Measurements from ENCODE around the gene SLC35E1.
"Not testable (repeated sequence)": the region's sequence is repeated elsewhere in the genome, so short reads cannot be mapped to it uniquely, and the experiment has no call there.

Gene SLC35E1

GRCh38 chr19:16544473-16545231, 27.6 kb downstream of the SLC35E1 start:
- no peak for DNase-seq (ENCODE audit: low read depth in 2 of 2)

DNA sequence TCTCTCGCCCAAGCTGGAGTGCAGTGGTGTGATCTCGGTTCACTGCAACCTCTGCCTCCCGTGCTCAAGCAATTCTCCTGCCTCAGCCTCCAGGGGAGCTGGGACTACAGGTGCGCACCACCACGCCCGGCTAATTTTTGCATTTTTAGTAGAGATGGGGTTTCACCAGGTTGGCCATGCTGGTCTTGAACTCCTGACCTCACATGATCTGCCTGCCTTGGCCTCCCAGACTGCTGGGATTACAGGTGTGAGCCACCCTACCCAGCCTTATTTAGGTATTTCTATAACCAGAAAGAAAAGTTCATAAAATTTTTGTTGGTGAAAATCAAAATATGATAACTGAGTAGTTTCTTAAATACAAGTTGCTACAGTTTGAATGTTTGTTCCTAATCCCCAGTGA, 28.5 kb downstream of the SLC35E1 start:
- DNase-seq (ENCODE audit: low read depth in 2 of 2): not testable (repeated sequence)

DNA sequence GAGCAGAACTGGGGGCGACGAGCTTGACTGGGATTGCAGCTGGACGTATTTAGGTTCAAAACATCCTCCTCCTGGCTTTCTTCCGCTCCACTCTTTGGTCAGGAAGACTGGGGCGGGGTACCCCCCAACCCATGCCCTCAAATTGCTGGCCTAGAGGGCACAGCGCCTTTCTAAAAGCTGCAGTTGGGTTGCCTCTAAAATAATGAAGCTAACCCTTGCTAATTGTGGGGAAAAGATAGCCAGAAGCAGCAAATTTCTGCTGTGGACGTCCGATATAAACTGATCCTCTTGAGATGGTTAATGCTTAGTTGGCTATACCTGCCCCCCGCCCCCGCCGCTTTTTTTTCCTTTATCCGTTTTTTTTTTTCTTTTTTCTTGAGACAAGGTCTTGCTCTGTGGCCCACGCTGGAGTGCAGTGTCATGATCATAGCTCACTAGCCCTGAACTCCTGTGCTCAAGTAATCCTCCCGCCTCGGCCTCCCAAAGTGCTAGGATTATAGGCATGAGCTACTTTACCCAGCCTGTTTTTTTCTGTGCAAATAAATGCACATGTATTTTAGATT, 29.2 kb downstream of the SLC35E1 start:
- no peak for DNase-seq (ENCODE audit: low read depth in 2 of 2)

DNA sequence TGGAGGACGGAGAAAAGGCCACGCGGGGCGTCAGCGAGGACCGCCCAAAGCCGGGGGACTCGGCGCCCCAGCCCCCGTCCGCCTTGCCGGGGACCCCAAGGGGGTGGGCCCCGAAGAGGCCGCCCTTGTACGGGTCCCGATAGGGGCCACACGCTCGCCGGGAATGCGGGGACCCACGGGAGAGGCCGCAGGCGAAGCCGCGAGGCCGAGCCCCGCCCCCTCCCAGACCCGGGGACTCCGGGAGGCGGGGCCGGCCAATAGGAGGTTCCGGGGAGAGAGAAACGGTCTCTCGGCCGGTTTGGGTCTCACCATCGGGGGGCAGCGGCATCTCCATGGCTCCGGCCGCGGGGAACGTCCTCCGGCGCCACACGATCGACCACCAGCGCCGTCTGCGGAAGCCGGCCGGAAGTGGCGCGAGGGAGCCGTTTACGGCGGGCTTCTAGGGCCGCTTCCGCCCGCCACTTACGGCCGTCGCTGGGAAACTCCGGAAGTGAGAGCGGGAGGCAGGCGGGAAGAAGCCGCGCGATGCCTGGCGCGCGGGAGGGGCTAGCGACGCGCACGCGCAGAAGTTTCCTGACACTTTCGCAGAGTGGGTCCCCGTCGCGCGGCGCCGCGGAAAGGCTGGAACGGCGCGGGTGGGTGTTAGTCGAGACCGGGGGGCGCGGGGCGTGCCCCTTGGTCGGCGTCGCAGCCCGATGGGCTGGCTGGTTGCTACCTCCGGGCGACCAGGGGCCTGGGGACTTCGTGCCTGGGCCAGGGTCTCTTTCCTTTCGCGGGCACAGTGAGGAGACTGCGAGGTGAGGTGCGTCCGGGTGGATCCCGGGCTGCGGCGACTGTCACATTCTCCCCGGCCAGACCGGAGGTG, 29.9 kb downstream of the SLC35E1 start, which contains the start of gene CHERP:
CHERP (minus strand) TSS at position 393 of the 865 bp plus-strand sequence; CDS start at position 334, 59 bp downstream.
- peak; percentile 91 to 92 for DNase-seq (ENCODE audit: low read depth in 2 of 2)

DNA sequence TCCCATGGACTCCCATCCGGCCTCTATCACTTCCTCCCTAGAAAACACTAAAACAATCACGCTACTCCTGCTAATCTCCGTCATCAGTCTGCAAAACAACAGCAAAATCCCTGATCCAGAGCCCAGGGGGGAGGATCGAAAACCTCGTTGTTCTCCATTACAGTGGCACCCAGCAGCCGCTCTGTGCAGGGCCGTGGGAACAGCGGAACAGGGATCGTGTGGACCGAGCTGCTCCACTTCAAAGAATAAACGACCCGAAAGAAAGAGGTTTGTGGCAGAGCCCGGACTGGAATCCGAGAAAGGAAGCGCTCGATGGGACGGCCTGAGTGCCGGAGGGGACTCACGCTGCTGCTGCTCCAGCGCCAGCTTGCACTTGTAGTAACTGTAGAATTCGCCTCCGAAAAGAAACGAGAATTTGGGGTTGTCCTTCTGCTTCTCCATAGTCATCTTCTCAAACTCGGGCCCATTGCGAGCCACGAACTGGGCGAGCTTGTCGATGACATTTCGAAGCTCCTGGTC, 30.6 kb downstream of the SLC35E1 start:
- DNase-seq (ENCODE audit: low read depth in 2 of 2): no peak

DNA sequence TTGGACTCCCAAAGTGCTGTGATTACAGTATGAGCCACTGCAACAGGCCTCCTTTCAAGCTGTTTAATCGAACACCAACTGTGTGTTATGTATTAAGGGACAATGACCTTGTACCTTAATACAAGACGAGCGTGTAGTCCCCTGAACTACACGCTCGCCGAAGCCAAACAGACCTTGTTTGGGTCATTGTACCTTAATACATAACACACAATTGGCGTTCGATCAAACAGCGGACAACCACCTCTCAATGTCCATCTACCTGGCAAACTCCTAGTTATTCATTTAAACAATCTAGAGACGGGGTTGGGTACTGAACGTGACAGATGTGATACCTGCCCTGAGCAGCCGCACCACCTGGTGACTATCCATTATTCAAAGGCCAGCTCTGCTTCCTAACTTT, 31.3 kb downstream of the SLC35E1 start:
- no peak for DNase-seq (ENCODE audit: low read depth in 2 of 2)

GRCh38 chr19:16537111-16537510, 35.1 kb downstream of the SLC35E1 start:
- DNase-seq (ENCODE audit: low read depth in 2 of 2): no peak

DNA sequence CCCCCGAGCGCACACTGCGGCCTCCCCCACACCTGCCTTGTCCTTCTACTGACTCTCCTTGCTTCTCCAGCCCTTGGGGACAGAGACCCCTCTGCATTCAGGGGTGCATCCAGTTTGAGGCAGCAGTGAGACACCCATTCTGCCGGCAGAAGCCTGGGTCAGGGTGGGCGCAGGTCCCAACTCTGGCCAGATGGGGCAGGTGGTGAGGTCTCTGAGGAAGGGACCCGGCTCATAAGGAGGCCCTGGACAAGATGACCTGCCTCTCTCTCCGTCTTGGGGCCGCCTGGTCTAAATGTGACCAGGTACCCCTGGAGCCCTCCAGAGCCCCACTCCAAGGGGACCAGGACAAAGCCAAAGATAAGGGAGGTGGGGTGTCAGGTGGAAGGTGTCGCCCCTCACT, 36.1 kb downstream of the SLC35E1 start:
- no peak for DNase-seq (ENCODE audit: low read depth in 2 of 2)

GRCh38 chr19:16535381-16535780, 36.8 kb downstream of the SLC35E1 start:
- DNase-seq (ENCODE audit: low read depth in 2 of 2): no peak

DNA sequence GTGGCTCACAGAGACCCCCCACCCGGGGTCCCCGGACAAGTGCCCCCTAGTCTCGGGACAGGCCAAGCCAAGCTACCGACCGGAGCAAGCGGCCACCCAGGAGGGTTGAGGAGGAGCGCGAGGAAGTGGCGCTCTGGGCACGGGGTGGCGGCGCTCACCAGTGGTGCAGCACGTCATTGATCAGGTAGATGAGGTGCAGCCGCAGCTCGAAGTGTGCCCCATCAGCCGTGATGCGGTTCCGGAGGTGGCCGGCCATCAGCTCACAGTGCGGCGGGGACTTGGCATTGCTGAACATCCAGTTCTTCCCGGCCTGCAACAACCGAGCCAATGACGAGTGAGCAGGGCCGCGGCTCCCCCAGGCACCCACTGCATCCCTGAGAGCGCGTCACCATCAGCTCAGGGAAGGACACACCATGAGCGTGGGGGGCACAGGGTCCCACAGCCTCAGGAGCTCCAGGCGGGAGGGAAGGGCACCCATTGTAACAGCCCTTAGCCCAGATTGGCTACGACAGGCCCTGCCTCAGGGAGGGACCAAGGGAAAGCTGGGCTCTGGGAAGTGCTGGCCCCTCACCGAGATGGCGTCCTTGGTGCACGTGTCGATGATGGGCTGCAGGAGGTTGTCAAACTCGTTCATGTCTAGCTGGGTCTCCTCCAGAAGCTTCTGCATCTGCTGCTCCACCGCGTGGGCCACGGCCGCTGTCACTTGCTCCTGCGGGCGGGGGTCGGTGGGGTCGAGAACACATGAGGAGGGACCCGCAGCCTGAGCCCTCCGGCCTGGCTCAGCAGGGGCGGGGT, 39.6 kb downstream of the SLC35E1 start:
- DNase-seq (ENCODE audit: low read depth in 2 of 2): no peak

DNA sequence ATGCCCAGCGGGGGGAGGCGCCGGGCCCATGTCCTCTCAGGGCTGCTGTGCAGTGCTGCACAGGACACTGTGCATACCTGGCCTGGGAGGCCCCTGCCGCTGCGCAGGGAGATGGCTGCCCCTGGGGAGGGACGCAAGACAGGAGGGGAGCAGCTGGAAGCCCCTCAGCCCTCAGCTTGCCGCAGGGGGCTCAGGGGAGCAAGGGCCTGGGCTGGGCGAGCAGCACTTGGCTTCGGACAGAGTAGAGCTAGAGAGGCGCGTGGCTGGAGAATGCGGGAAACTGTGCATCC, 40.9 kb downstream of the SLC35E1 start:
- no peak for DNase-seq (ENCODE audit: low read depth in 2 of 2)

DNA sequence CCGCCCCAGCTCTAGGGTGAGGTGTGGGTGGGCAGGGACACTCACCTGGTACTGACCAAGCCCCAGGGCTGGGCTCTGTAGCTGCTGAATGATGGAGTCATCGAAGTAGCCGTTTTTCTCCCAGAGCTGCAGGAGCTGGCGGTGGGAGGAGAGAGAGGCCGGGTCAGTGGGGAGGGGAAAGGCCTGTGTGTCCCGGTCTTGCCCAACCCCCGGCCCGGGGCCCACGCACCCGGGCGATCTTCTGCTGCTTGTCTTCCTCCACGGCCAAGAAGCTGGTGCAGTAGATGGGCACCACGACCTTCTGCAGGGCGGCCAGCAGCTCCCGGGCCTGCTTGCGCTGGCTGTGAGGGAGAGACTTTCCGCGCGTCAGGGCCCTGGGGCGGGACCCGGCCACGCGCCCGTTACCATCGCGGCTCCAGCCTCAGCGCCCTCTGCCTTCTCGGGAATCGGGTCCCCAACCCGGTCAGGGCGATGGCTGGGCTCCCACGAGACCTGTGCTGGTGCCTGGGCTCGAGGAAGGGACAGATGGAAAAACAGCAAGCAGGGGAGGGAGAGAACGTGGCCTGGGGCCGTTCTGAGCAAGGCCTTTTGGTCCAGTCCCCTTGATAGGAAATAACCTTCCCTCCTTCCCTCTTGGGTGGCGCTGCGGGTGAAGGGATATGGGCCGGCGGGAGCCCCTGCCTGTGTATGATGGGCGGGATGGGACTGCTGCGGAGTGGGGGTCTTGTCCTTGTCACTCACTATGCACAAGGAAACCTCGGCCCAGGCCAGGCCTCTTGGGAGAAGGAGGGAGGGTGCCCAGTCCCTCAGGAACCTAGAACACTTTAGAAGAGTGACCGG, 41.5 kb downstream of the SLC35E1 start:
- no peak for DNase-seq (ENCODE audit: low read depth in 2 of 2)

- DNase-seq (ENCODE audit: low read depth in 2 of 2): no peak
Observed at GRCh38 chr19:16529466-16530144, 42.6 kb downstream of the SLC35E1 start.

- DNase-seq (ENCODE audit: low read depth in 2 of 2): peak in 1 of 2 donors; percentile 18
Observed at GRCh38 chr19:16527971-16528521, 44.2 kb downstream of the SLC35E1 start.

- no peak for DNase-seq (ENCODE audit: low read depth in 2 of 2)
Observed at GRCh38 chr19:16527334-16527935, 44.8 kb downstream of the SLC35E1 start.

- DNase-seq (ENCODE audit: low read depth in 2 of 2): no peak
Observed at GRCh38 chr19:16525751-16526481, 46.3 kb downstream of the SLC35E1 start.

- DNase-seq (ENCODE audit: low read depth in 2 of 2): no peak
Observed at GRCh38 chr19:16524991-16525734, 47.1 kb downstream of the SLC35E1 start.

Data from stimulated activated CD8-positive, alpha-beta memory T cell treated with anti-CD3 and anti-CD28 coated beads, Interleukin-15, amount 100 ng/mL, for 48 hours (primary cell).